SHP77 (cell line): Measurements from ENCODE around the gene STX8.
A peak's percentile ranks its signal among the peaks of the same experiment; 100 is the strongest.
"Not testable (repeated sequence)": the region's sequence is repeated elsewhere in the genome, so short reads cannot be mapped to it uniquely, and the experiment has no call there.

Experiments used
- DNase-seq, 2 experiments: peaks; one replicate each; lab custom pipeline; 2025; lab: John Stamatoyannopoulos, UW

The STX8 gene

GRCh38 chr17:9575381-9576101, at the start of gene STX8:
Gene STX8, minus strand, starts transcription at chr17:9575820. Its CDS starts 12 bp downstream, at chr17:9575808.
- DNase-seq = peak; percentile 78 to 85

DNA sequence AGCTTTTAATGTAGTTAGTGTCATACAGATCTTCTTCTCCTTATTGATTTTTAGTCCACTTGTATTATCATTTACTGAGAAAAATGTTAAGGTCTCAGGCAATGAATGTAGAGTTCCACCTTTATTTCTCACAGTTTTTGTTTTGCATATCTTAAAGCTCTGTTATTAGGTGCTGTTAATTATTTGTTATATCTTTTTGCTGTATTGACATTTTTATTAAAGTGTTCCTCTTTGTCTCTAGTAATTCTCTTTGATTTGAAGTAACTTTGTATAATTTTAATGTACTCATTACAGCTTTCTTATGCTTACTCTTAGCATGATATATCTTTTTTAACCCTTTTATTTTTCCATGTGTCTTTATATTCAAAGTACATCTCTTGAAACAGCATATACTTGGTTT, 47.3 kb upstream of the STX8 start:
- DNase-seq = no peak

DNA sequence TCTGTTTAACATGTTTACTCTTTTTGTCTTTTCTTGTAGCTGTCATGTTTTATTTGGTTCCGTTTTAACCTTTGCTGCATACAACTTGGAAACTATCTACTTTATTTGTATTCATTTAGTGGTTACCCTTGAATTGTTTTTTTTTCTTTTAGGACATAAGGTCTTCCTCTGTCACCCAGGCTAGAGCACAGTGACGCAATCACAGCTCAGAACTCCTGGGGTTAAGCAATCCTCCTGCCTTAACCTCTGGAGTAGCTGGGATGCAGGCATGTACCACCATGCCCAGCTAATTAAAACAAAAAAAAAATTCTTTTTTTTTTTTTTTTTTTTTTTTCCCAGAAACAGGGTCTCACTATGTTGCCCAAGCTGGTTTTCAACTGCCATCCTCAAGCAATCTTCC, 39.9 kb upstream of the STX8 start:
- DNase-seq = no peak

DNA sequence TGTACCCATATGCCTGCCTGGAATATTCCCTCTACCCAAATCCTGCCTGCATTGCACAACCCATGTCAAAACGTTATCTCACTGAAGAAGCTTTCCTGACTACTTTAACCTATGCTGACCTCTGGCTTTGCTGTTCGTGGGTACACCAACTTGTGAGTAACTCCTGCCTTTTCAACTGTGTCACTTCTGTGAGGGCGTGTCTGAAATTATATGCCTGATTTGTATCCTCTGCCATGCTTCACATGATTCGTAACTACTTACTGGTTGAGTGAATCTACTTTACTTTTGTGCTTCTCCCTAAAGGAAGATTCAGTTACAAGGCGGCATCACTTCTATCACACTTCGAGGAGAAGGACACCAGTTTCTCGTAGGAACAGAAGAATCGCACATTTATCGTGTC, 36.4 kb upstream of the STX8 start:
- no peak for DNase-seq

DNA sequence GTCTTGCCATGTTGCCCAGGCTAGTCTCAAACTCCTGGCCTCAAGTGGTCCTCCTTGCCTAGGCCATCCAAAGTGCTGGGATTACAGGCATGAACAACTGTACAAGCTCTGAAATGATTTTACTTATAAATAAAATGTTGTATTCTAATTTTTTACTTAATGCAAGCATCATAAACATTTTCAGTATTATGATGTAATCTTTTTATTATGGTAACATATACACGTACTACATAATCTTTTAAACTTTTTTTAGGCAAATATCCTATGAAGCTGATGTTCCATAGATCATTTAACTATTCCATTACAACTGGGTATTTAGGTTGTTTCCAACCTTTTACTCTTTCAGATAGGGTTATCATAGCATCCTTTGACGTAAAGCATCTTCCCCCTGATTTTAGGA, 35.9 kb upstream of the STX8 start:
- no peak for DNase-seq

DNA sequence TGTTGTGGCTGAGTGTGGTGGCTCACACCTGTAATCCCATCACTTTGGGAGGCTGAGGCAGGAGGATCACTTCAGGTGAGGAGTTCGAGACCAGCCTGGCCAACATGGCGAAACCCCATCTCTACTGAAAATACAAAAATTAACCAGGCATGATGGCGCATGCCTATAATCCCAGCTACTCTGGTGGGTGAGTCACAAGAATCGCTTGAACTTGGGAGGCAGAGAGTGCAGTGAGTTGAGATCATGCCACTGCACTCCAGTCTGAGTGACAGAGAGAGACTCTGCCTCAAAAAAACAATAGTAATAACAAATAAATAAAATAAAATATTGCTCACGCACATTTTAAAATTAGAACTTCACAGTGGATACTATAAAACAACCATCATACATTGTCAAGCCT, 31.4 kb upstream of the STX8 start:
- not testable (repeated sequence) for DNase-seq

GRCh38 chr17:9606453-9606852, 30.8 kb upstream of the STX8 start:
- no peak for DNase-seq

- DNase-seq = not testable (repeated sequence)
Observed at GRCh38 chr17:9604583-9604982, 29.0 kb upstream of the STX8 start.

- DNase-seq = no peak
Observed at GRCh38 chr17:9598661-9599060, 23.0 kb upstream of the STX8 start.

DNA sequence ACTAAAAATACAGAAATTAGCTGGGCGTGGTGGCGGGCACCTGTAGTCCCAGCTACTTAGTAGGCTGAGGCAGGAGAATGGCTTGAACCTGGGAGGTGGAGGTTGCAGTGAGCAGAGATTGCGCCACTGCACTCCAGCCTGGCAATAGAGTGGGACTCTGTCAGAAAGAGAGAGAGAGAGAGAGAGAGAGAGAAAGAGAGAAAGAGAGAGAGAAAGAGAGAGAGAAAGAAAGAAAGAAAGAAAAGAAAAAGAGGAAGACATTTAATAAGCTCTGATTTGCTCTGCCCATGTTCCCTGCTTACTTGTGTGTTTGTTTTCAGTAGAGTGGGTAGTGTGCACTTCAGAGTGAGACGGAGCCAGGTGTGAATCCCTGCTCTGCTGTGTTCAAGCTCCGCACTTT, 22.0 kb upstream of the STX8 start:
- not testable (repeated sequence) for DNase-seq

DNA sequence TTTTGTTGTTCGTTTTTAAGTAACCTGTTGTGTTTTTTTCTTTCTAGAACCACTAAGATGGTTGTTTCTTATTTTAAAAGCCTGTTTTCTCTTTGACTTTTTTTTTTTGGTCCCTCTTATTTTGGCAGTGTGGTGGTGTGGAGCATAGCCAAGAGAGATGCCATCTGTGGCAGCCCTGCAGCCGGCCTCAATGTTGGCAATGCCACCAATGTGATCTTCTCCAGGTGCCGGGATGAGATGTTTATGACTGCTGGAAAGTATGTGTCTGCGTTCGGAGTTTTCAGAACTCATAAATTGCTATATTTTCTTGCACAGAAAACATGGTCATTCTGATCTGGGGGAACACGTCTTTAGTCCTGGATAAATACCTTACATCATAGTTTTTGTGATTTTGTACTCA, 18.4 kb upstream of the STX8 start:
- no peak for DNase-seq

- peak; percentile 1 to 20 for DNase-seq
Observed at GRCh38 chr17:9587969-9588656, 12.5 kb upstream of the STX8 start.

DNA sequence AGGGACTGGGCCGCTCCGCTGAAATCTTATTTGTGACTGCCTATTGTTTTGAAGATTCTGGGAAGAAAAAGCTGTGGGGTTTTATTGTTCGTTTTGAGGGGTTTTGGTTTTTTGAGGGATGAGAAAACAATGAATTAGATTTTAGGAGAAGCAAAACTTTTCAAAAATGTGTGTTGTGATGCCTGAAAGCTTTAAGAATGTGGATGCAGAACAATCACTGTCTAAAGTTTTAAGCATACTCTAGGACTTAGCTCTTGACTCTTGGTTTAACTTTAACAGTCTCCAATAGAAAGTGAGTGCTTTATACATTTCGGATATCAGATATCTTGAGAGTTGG, 1.7 kb upstream of the STX8 start:
- DNase-seq = no peak

DNA sequence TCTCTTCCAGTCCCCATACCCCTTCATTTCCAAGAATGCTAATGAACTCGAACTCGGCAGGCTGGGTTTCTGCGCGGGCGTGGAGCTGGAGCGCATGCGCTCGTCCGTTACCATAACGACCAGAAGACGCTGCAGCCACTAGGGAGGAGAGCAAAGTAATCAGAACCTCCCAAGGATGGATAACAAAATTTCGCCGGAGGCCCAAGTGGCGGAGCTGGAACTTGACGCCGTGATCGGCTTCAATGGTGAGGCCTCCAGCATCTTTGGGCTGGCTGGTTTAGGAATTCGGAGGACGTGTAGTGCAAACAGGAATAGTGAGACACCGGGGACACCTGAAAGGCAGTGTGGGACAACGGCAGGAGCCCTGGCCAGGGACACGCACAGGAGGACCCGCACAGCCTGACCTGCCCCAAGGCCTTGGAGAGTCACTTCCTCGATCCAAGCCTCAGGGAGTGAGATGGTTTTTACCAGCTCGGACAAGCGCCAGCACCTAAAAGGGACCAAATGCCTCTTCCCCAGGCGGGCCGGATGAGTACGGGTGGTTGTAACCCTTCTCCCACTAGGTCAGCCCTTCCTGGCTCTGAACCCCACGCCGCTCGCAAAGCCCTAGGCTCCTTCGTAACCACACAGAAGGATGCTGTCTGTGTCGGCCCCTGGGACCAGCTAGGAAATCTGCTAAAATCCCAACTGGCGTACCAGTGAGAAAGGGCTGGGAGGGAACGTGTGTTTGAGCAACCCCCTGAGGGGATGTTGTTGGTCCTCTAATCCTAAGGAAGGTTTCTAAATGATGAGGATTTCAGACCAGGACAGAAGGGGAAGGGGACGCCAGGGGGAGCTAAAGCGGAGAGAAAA, 1.1 kb upstream of the STX8 start, which contains the start of gene CFAP52:
CFAP52 (plus strand) TSS at position 122 of the 852 bp plus-strand sequence; CDS start at position 176, 54 bp downstream.
- DNase-seq = peak; percentile 73 to 79

DNA sequence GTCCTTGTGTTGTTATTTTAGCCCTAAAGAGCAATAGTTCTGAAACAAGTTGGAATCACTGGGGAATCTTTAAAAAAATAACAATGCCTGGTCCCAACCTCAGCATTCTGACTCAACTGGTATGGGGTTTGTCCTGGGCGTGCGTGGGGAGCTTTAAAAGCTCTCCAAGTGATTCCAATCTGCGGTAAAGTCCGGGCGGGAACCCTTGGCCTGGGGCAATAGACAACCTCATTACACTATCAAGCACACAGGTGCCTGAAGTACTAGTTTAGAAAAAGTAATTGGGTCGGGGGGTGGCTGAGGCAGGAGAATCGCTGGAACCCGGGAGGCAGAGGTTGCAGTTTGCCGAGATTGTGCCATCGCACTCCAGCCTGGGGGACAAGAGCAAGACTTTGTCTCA, 4.4 kb downstream of the STX8 start:
- DNase-seq = no peak

GRCh38 chr17:9568957-9569588, 6.5 kb downstream of the STX8 start:
- DNase-seq = no peak

DNA sequence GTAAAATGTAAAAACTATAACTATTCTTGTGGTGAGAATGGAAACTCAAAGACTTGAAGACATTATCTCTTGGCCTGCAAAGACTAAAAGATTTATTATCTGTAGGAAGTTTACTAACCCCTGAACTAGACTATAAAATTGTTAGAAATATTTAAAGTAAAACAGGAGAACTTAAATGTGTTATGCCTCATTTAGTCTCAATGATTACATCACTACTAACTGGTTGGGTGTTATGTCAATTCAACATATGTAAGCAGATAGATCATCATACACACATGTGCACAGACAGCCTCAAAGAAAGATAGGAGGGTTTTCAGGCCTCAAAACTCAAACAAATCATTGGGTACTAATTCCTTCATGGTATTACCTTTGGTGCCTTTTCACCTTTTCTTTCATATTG, 7.6 kb downstream of the STX8 start:
- DNase-seq = no peak

DNA sequence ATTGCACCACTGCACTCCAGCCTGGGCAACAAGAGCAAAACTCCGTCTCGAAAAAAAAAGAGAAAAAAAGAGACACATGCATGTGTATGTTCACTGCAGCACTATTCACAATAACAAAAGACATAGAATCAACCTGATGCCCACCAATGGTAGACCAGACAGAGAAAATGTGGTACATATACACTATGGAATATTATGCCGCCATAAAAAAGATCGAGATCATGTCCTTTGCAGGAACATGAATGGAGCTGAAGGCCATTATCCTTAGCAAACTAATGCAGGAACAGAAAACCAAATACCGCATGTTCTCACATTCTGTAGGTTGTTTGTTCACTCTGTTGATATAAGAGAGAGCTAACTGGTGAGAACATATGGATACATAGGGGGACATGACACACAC, 8.9 kb downstream of the STX8 start:
- not testable (repeated sequence) for DNase-seq

- DNase-seq = peak in 1 of 2 experiments; percentile 3
Observed at GRCh38 chr17:9566067-9566466, 9.6 kb downstream of the STX8 start.

- DNase-seq = no peak
Observed at GRCh38 chr17:9564104-9564503, 11.5 kb downstream of the STX8 start.

DNA sequence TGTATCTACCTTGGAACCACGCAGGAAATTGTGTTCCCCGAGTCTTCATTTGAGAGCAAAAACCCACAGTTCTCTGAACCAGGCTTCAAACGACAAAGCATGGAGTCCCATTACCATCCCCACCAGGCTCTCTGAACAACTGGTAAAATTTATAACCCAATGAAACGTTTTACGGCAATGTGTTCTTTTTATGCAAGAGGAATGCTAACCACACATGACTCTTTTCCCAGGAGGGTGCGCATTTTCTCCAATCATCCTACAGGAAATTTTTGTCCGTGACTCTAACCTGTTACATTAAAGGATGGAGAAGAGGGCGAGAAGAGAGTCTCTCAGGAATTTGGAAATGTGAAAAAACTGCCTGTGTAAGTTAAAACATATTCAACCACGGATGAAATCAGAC, 17.8 kb downstream of the STX8 start:
- no peak for DNase-seq

GRCh38 chr17:9557161-9557755, 18.4 kb downstream of the STX8 start:
- no peak for DNase-seq
